PFSK-1 (cell line): ENCODE measurements around the gene RPS27L.

Source experiments
- FOXP2 ChIP-seq: optimal IDR thresholded peaks from 2 replicates; pipeline ENCODE3; 2011; ENCODE audit warnings: borderline replicate concordance, control low read depth, inconsistent platforms; ENCODE audit not compliant: insufficient read depth; ENCODE audit errors: extremely low read length, extremely low read depth
- POLR2AphosphoS5 ChIP-seq: IDR thresholded peaks from 2 replicates; pipeline ENCODE4 v1.6.1; 2012; ENCODE audit warnings: low read depth, mild to moderate bottlenecking, control low read depth, low read length, moderate library complexity
- SIN3A ChIP-seq: IDR thresholded peaks from 2 replicates; pipeline ENCODE4 v1.6.1; 2012; ENCODE audit warnings: mild to moderate bottlenecking, low read length, moderate library complexity, borderline replicate concordance; ENCODE audit not compliant: insufficient read depth
- TAF1 ChIP-seq: IDR thresholded peaks from 2 replicates; pipeline ENCODE4 v1.6.1; 2012; ENCODE audit warnings: low read length, control low read depth, borderline replicate concordance; ENCODE audit not compliant: insufficient read depth
- TF ChIP-seq, protein P1 (sequence below), 2 experiments: IDR thresholded peaks; 2 replicates each; pipeline versions ENCODE4 v1.6.1 to v1.8.0; 2011 to 2012; ENCODE audit warnings: low read depth in 2 of 2, low read length in 2 of 2, control low read depth in 1 of 2, inconsistent platforms in 1 of 2, mild to moderate bottlenecking in 1 of 2, moderate library complexity in 1 of 2; ENCODE audit not compliant: insufficient read depth in 1 of 2

DNA sequence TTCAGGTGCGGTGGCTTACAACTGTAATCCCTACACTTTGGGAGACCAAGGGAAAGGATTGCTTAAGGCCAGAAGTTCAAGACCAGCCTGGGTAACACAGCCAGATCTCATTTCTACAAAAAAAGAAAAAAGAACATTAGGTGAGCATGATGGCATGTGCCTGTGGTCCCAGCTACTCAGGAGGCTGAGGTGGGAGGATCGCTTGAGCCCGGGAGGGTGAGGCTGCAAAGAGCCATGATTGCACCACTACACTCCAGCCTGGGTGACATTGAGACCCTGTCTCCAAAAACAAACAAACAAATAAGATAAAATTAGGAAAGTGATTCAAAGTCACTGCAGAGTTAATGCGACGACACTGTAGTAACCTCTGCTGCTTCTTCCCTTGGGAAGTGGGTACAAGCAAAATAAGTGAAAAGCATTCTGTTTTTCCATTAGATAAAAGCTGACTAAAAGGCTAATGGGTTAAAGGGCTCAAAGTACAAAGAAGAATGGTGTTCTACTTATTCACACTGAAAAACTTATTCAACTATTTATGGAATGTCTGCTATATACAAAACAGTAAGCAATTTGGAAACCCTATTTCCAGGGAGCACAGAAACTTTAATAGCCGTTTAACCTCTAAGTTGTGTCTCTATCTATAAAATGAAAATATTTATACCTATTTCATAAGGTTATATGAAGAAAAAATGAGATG lies 8.0 kb upstream of the RPS27L start:
- TF ChIP-seq, protein P1, sequence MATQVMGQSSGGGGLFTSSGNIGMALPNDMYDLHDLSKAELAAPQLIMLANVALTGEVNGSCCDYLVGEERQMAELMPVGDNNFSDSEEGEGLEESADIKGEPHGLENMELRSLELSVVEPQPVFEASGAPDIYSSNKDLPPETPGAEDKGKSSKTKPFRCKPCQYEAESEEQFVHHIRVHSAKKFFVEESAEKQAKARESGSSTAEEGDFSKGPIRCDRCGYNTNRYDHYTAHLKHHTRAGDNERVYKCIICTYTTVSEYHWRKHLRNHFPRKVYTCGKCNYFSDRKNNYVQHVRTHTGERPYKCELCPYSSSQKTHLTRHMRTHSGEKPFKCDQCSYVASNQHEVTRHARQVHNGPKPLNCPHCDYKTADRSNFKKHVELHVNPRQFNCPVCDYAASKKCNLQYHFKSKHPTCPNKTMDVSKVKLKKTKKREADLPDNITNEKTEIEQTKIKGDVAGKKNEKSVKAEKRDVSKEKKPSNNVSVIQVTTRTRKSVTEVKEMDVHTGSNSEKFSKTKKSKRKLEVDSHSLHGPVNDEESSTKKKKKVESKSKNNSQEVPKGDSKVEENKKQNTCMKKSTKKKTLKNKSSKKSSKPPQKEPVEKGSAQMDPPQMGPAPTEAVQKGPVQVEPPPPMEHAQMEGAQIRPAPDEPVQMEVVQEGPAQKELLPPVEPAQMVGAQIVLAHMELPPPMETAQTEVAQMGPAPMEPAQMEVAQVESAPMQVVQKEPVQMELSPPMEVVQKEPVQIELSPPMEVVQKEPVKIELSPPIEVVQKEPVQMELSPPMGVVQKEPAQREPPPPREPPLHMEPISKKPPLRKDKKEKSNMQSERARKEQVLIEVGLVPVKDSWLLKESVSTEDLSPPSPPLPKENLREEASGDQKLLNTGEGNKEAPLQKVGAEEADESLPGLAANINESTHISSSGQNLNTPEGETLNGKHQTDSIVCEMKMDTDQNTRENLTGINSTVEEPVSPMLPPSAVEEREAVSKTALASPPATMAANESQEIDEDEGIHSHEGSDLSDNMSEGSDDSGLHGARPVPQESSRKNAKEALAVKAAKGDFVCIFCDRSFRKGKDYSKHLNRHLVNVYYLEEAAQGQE (IDR thresholded peaks at IDR 0.05; ENCODE audit: insufficient read depth in 1 of 2, low read depth in 2 of 2, low read length in 2 of 2): no peak
- TF ChIP-seq POLR2AphosphoS5: no peak
- TF ChIP-seq TAF1: no peak
- TF ChIP-seq FOXP2: no peak
- no peak for TF ChIP-seq SIN3A
